ENCODE data around the gene INTS7. TPM values are rescaled to one million over a fixed set of nuclear protein-coding genes. Genes with fewer than 3 reads are reported as not detected.

The INTS7 gene
- total and polyA plus RNA-seq, 2 experiments from 2014 or later = 10.9 to 34.0 TPM

- no peak overlapping the region for H3K4me2 ChIP-seq
- H3F3A ChIP-seq (replicated peaks; ENCODE audit: low read depth) = no peaks in the 10 kb centered on the region
- Mint-ChIP-seq H3K4me3 (no peak overlapping the region), H3K36me3 (ENCODE audit: low read depth) (no peaks in the 10 kb centered on the region), H3K9me3 (peaks cover 10% of the 10 kb centered on the region), H3K27ac (no peak overlapping the region), H3K27me3 (ENCODE audit: insufficient read depth, low read depth, poor library complexity) (peaks cover 3% of the 10 kb centered on the region), H3K4me1 (no peaks in the 10 kb centered on the region)
- ATAC-seq = no peak
- H4K20me1 ChIP-seq (replicated peaks; ENCODE audit: insufficient read depth) = no peaks in the 10 kb centered on the region
- H2AFZ ChIP-seq = no peak overlapping the region
- no peak for DNase-seq (ENCODE audit: low spot score)
- H3K9me2 ChIP-seq (ENCODE audit: insufficient read depth) = no peaks in the 10 kb centered on the region; the same call in 1 of the 2 replicates
- no peak overlapping the region for H3K27ac ChIP-seq (ENCODE audit: low read depth)
- TF ChIP-seq, protein P1, sequence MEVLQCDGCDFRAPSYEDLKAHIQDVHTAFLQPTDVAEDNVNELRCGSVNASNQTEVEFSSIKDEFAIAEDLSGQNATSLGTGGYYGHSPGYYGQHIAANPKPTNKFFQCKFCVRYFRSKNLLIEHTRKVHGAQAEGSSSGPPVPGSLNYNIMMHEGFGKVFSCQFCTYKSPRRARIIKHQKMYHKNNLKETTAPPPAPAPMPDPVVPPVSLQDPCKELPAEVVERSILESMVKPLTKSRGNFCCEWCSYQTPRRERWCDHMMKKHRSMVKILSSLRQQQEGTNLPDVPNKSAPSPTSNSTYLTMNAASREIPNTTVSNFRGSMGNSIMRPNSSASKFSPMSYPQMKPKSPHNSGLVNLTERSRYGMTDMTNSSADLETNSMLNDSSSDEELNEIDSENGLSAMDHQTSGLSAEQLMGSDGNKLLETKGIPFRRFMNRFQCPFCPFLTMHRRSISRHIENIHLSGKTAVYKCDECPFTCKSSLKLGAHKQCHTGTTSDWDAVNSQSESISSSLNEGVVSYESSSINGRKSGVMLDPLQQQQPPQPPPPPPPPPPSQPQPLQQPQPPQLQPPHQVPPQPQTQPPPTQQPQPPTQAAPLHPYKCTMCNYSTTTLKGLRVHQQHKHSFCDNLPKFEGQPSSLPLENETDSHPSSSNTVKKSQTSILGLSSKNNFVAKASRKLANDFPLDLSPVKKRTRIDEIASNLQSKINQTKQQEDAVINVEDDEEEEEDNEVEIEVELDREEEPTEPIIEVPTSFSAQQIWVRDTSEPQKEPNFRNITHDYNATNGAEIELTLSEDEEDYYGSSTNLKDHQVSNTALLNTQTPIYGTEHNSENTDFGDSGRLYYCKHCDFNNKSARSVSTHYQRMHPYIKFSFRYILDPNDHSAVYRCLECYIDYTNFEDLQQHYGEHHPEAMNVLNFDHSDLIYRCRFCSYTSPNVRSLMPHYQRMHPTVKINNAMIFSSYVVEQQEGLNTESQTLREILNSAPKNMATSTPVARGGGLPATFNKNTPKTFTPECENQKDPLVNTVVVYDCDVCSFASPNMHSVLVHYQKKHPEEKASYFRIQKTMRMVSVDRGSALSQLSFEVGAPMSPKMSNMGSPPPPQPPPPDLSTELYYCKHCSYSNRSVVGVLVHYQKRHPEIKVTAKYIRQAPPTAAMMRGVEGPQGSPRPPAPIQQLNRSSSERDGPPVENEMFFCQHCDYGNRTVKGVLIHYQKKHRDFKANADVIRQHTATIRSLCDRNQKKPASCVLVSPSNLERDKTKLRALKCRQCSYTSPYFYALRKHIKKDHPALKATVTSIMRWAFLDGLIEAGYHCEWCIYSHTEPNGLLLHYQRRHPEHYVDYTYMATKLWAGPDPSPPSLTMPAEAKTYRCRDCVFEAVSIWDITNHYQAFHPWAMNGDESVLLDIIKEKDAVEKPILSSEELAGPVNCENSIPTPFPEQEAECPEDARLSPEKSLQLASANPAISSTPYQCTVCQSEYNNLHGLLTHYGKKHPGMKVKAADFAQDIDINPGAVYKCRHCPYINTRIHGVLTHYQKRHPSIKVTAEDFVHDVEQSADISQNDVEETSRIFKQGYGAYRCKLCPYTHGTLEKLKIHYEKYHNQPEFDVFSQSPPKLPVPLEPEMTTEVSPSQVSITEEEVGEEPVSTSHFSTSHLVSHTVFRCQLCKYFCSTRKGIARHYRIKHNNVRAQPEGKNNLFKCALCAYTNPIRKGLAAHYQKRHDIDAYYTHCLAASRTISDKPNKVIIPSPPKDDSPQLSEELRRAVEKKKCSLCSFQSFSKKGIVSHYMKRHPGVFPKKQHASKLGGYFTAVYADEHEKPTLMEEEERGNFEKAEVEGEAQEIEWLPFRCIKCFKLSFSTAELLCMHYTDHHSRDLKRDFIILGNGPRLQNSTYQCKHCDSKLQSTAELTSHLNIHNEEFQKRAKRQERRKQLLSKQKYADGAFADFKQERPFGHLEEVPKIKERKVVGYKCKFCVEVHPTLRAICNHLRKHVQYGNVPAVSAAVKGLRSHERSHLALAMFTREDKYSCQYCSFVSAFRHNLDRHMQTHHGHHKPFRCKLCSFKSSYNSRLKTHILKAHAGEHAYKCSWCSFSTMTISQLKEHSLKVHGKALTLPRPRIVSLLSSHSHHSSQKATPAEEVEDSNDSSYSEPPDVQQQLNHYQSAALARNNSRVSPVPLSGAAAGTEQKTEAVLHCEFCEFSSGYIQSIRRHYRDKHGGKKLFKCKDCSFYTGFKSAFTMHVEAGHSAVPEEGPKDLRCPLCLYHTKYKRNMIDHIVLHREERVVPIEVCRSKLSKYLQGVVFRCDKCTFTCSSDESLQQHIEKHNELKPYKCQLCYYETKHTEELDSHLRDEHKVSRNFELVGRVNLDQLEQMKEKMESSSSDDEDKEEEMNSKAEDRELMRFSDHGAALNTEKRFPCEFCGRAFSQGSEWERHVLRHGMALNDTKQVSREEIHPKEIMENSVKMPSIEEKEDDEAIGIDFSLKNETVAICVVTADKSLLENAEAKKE (CRISPR knock-in tag; IDR thresholded peaks at IDR 0.05) = no peak
- TF ChIP-seq EZH2phosphoT487 (IDR thresholded peaks at IDR 0.05; ENCODE audit: unreplicated experiment) (no peak), ZNF331 (CRISPR knock-in tag; IDR thresholded peaks at IDR 0.05; ENCODE audit: low read depth) (no peak), CREB1 (CRISPR knock-in tag; IDR thresholded peaks at IDR 0.05; ENCODE audit: low read depth) (no peak), NANOG (IDR thresholded peaks at IDR 0.05; ENCODE audit: borderline replicate concordance) (no peak), EZH2 (IDR thresholded peaks at IDR 0.05; ENCODE audit: low read depth, unreplicated experiment) (no peak), STAT1 (IDR thresholded peaks at IDR 0.05; ENCODE audit: unreplicated experiment) (no peak), POLR2AphosphoS5 (IDR thresholded peaks at IDR 0.05; ENCODE audit: low read depth) (no peak), ETS1 (IDR thresholded peaks at IDR 0.05) (no peak), JUNB (IDR thresholded peaks at IDR 0.05; ENCODE audit: unreplicated experiment) (no peak), ZNF114 (CRISPR knock-in tag; IDR thresholded peaks at IDR 0.05) (no peak), CTCF (conservative IDR thresholded peaks at IDR 0.05; ENCODE audit: low read depth in 2 of 2) (no peak)
- TF ChIP-seq, protein P2, sequence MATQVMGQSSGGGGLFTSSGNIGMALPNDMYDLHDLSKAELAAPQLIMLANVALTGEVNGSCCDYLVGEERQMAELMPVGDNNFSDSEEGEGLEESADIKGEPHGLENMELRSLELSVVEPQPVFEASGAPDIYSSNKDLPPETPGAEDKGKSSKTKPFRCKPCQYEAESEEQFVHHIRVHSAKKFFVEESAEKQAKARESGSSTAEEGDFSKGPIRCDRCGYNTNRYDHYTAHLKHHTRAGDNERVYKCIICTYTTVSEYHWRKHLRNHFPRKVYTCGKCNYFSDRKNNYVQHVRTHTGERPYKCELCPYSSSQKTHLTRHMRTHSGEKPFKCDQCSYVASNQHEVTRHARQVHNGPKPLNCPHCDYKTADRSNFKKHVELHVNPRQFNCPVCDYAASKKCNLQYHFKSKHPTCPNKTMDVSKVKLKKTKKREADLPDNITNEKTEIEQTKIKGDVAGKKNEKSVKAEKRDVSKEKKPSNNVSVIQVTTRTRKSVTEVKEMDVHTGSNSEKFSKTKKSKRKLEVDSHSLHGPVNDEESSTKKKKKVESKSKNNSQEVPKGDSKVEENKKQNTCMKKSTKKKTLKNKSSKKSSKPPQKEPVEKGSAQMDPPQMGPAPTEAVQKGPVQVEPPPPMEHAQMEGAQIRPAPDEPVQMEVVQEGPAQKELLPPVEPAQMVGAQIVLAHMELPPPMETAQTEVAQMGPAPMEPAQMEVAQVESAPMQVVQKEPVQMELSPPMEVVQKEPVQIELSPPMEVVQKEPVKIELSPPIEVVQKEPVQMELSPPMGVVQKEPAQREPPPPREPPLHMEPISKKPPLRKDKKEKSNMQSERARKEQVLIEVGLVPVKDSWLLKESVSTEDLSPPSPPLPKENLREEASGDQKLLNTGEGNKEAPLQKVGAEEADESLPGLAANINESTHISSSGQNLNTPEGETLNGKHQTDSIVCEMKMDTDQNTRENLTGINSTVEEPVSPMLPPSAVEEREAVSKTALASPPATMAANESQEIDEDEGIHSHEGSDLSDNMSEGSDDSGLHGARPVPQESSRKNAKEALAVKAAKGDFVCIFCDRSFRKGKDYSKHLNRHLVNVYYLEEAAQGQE (IDR thresholded peaks at IDR 0.05; ENCODE audit: unreplicated experiment) = no peak
- H3K27me3 ChIP-seq (ENCODE audit: insufficient read depth) = no peaks in the 10 kb centered on the region
- no peaks in the 10 kb centered on the region for H3K4me1 ChIP-seq (ENCODE audit: insufficient read depth)
- no peaks in the 10 kb centered on the region for H3K36me3 ChIP-seq (ENCODE audit: insufficient read depth)
- H3K4me3 ChIP-seq = no peak overlapping the region
- H3K79me2 ChIP-seq (replicated peaks; ENCODE audit: insufficient read depth) = no peaks in the 10 kb centered on the region
Measured at GRCh38 chr1:211908951-211909350, 126.4 kb downstream of the INTS7 start.

All from GM23338 (cell line).